Natural killer cell (primary cell): ENCODE data around the gene PRKAG2. TPM values are rescaled to one million over a fixed set of nuclear protein-coding genes. Genes with fewer than 3 reads are reported as not detected.
A peak's percentile ranks its signal among the peaks of the same experiment; 100 is the strongest.

Experiments
- ATAC-seq, 3 donors: fragments of 150-1000 bp in 2 of 3; fragments of 200-7000 bp in 1 of 3; cut with Tn5 transposase; 1 replicate in 1 of 3; 2 replicates in 2 of 3; pipeline ENCODE4 v1.10.0; 2021; ENCODE audit warnings: mild to moderate bottlenecking in 2 of 3, moderate library complexity in 2 of 3
- DNase-seq, 2 donors: peaks; one replicate each; pipeline versions ENCODE4 v3.0.0 to v3.0.0-alpha.2; 2013 to 2021; ENCODE audit warnings: mixed read lengths in 1 of 2
- H3K27ac ChIP-seq: one replicate; pipeline ENCODE4 v1.5.1; 2013; ENCODE audit warnings: mild to moderate bottlenecking, low read length
- H3K27me3 ChIP-seq: one replicate; pipeline ENCODE4 v1.6.1; 2013; ENCODE audit warnings: low read length; ENCODE audit not compliant: control insufficient read depth, insufficient read depth
- H3K36me3 ChIP-seq: one replicate; pipeline ENCODE4 v1.6.1; 2013; ENCODE audit warnings: low read length; ENCODE audit not compliant: control insufficient read depth, insufficient read depth
- H3K4me1 ChIP-seq: one replicate; pipeline ENCODE4 v1.6.1; 2013; ENCODE audit warnings: low read length; ENCODE audit not compliant: control insufficient read depth, insufficient read depth
- H3K4me3 ChIP-seq: one replicate; pipeline ENCODE4 v1.5.1; 2013; ENCODE audit warnings: low read length
- H3K9me3 ChIP-seq: one replicate; pipeline ENCODE4 v1.6.1; 2013; ENCODE audit warnings: low read length; ENCODE audit not compliant: control insufficient read depth, insufficient read depth
- H3K27ac Mint-ChIP-seq, 2 donors: one replicate each; pipeline ENCODE4 v1.8.0; 2022; ENCODE audit warnings: mild to moderate bottlenecking in 2 of 2, mixed read lengths in 2 of 2, moderate library complexity in 1 of 2
- H3K27me3 Mint-ChIP-seq, 2 donors: one replicate each; pipeline ENCODE4 v1.8.0; 2022; ENCODE audit warnings: low read depth in 2 of 2, mixed read lengths in 2 of 2
- H3K36me3 Mint-ChIP-seq: one replicate; pipeline ENCODE4 v1.8.0; 2022; ENCODE audit warnings: mixed read lengths
- H3K4me1 Mint-ChIP-seq, 2 donors: one replicate each; pipeline ENCODE4 v1.8.0; 2022; ENCODE audit warnings: mixed read lengths in 2 of 2
- H3K4me3 Mint-ChIP-seq: one replicate; pipeline ENCODE4 v1.8.0; 2022; ENCODE audit warnings: mild to moderate bottlenecking, moderate library complexity, mixed read lengths
- H3K9me3 Mint-ChIP-seq, 2 donors: one replicate each; pipeline ENCODE4 v1.8.0; 2022; ENCODE audit warnings: mixed read lengths in 2 of 2
- CTCF ChIP-seq: fragments of 200-600 bp; IDR thresholded peaks from one replicate; pipeline ENCODE4 v1.8.0; 2022; ENCODE audit warnings: antibody characterized with exemption
- WGBS: methylation state at CpG from one replicate; pipeline ENCODE4 v1.1.7; 2013; ENCODE audit warnings: missing lambda C conversion rate; ENCODE audit not compliant: insufficient coverage; 5-methylcytosine and 5-hydroxymethylcytosine counted together
- intact Hi-C: fragments of 100-400 bp; cut with micrococcal nuclease; formaldehyde crosslinking; loops from one replicate; pipeline ENCODE4 v1.14.2; 2022
- total RNA-seq, 4 donors: library from RNA; stranded (reverse); fragments of 120-200 nt in 1 of 4; gene quantifications; one replicate each; pipeline versions ENCODE4 v1.2.3 to v1.2.4, GENCODE V29; 2013 to 2022

The PRKAG2 gene
- total RNA-seq, 3 donors from 2014 or later (not counting 1 experiment from before 2014, with no cell fraction given) = 42.6 to 66.5 (median 64.4) TPM

- H3K4me3 Mint-ChIP-seq = no peak overlapping the region
- Histone ChIP-seq H3K4me3 (no peak overlapping the region), H3K27me3 (no peaks in the 10 kb centered on the region), H3K36me3 (no peaks in the 10 kb centered on the region), H3K4me1 (peaks cover 18% of the 10 kb centered on the region), H3K27ac (no peak overlapping the region), H3K9me3 (no peaks in the 10 kb centered on the region)
- ATAC-seq = no peak
- no peaks in the 10 kb centered on the region for H3K36me3 Mint-ChIP-seq
- TF ChIP-seq CTCF = no peak
- intact Hi-C loops = loop anchor here (10.0 kb wide), 1 partner anchor 168 kb away; the partner anchor contains the start of gene NUB1
- peaks cover 77% of the 10 kb centered on the region in 2 donors for H3K4me1 Mint-ChIP-seq
- 100% methylated on average over 1 of the region's 1 CpG for WGBS
- no peak for DNase-seq
- no peaks in the 10 kb centered on the region for H3K27me3 Mint-ChIP-seq
- no peaks in the 10 kb centered on the region for H3K9me3 Mint-ChIP-seq
- no peak overlapping the region for H3K27ac Mint-ChIP-seq
These were observed 363.8 kb downstream of the PRKAG2 start for GRCh38 chr7:151513133-151513532.

- ATAC-seq (no peak), DNase-seq (no peak)
- Histone ChIP-seq H3K27ac (no peak overlapping the region), H3K4me3 (no peak overlapping the region), H3K27me3 (no peaks in the 10 kb centered on the region), H3K9me3 (no peaks in the 10 kb centered on the region), H3K4me1 (peaks cover 10% of the 10 kb centered on the region), H3K36me3 (no peaks in the 10 kb centered on the region)
- Mint-ChIP-seq H3K4me1 (peaks cover 74 to 75% of the 10 kb centered on the region in 2 donors), H3K4me3 (no peak overlapping the region), H3K9me3 (no peaks in the 10 kb centered on the region), H3K27ac (peak overlapping the region in 1 of 2 donors; percentile 56), H3K36me3 (no peaks in the 10 kb centered on the region), H3K27me3 (no peaks in the 10 kb centered on the region)
- intact Hi-C loops = loop anchor here (10.0 kb wide), 1 partner anchor 168 kb away; the partner anchor contains the start of gene NUB1
- no peak for TF ChIP-seq CTCF
- WGBS = 76% methylated on average over 6 of the region's 7 CpGs
These were observed 364.6 kb downstream of the PRKAG2 start for GRCh38 chr7:151512353-151512752.

GRCh38 chr7:151511946-151512345 lies 365.0 kb downstream of the PRKAG2 start:
- H3K9me3 ChIP-seq = no peaks in the 10 kb centered on the region
- no peaks in the 10 kb centered on the region for H3K9me3 Mint-ChIP-seq

More at GRCh38 chr7:151511946-151512345, 365.0 kb downstream of the PRKAG2 start:
- no peaks in the 10 kb centered on the region for H3K27me3 ChIP-seq
- peaks cover 74 to 75% of the 10 kb centered on the region in 2 donors for H3K4me1 Mint-ChIP-seq
- H3K36me3 ChIP-seq = no peaks in the 10 kb centered on the region
- H3K27ac Mint-ChIP-seq = peak overlapping the region in 1 of 2 donors; percentile 56
- no peak overlapping the region for H3K27ac ChIP-seq
- H3K4me3 ChIP-seq = no peak overlapping the region
- H3K36me3 Mint-ChIP-seq = no peaks in the 10 kb centered on the region
- intact Hi-C loops = loop anchor here (10.0 kb wide), 1 partner anchor 167 kb away; the partner anchor contains the start of gene NUB1
- ATAC-seq = no peak
- peaks cover 6% of the 10 kb centered on the region for H3K4me1 ChIP-seq
- H3K4me3 Mint-ChIP-seq = no peak overlapping the region
- no peaks in the 10 kb centered on the region for H3K27me3 Mint-ChIP-seq
- no peak for TF ChIP-seq CTCF
- WGBS = 95% methylated on average over 3 of the region's 4 CpGs
- DNase-seq = no peak
